DMS114 treated with DMSO at 0.1 percent for 48 hours (cell line): ENCODE results near the gene PIK3R5.
"Not testable (repeated sequence)": the region's sequence is repeated elsewhere in the genome, so short reads cannot be mapped to it uniquely, and the experiment has no call there.

ENCODE experiments used
- DNase-seq: peaks from one replicate; lab custom pipeline; 2025; ENCODE audit not compliant: unreplicated experiment; lab: John Stamatoyannopoulos, UW

The PIK3R5 gene

GRCh38 chr17:8985054-8985701 is 19.7 kb upstream of the PIK3R5 start:
- no peak for DNase-seq

DNA sequence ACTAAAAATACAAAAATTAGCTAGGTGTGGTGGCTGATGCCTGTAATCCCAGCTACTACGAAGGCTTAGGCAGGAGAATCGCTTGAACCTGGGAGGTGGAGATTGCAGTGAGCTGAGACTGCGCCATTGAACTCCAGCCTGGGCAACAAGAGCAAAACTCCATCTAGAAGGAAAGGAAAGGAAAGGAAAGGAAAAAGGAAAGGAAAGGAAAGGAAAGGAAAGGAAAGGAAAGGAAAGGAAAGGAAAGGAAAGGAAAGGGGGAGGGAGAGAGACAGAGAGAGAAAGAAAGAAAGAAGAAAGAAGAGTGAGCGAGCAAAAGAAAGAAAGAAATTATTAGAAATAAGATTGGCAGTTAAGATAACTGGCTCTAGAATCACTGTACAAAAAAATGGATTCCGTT is 18.7 kb upstream of the PIK3R5 start:
- DNase-seq = not testable (repeated sequence)

DNA sequence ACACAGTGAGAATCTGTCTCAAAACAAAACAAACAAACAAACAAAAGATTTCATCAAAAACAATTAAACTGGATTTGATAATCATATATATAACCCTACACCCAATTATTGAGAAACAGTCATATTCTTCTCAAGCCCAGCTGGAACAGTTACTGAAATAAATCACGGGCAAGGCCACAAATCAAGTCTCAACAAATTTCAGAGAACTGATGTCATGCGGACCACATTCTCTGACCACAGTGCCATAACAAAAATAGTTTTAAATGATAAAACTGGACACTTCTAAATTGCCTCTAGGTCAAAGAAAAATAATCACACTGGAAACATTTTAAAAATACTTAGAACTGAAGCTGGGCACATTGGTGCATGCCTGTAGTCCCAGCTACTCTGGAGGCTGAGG is 15.9 kb upstream of the PIK3R5 start:
- DNase-seq = no peak

- no peak for DNase-seq
Measured at GRCh38 chr17:8979715-8980114, 14.2 kb upstream of the PIK3R5 start.

GRCh38 chr17:8976638-8977037 is 11.1 kb upstream of the PIK3R5 start:
- DNase-seq = no peak

- DNase-seq = no peak
Measured at GRCh38 chr17:8975091-8975725, 9.7 kb upstream of the PIK3R5 start.

- no peak for DNase-seq
Measured at GRCh38 chr17:8969901-8970300, 4.4 kb upstream of the PIK3R5 start.

DNA sequence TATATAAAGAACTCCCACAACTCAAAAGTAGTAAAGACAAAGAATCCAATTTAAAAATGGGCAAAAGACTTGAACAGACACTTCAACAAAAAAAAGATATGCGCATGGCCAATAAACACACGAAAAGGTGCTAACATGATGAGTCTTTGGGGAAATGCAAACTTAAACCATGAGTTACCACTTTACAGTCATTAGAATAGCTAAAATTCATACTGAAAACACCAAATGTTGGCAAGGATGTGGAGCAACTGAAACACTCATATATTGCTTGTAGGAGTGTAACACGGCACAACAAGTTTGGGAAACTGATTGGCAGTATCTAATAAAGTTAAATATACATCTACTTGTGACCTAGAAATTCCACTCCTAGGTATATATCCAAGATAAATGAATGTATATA is 3.0 kb upstream of the PIK3R5 start:
- DNase-seq = no peak

- no peak for DNase-seq
Measured at GRCh38 chr17:8967861-8968260, 2.4 kb upstream of the PIK3R5 start.

GRCh38 chr17:8966926-8967325 is 1.4 kb upstream of the PIK3R5 start:
- DNase-seq = no peak

GRCh38 chr17:8964801-8965393 is 610 bp downstream of the PIK3R5 start:
- DNase-seq = no peak

- DNase-seq = no peak
Measured at GRCh38 chr17:8963647-8964258, 1.8 kb downstream of the PIK3R5 start.

DNA sequence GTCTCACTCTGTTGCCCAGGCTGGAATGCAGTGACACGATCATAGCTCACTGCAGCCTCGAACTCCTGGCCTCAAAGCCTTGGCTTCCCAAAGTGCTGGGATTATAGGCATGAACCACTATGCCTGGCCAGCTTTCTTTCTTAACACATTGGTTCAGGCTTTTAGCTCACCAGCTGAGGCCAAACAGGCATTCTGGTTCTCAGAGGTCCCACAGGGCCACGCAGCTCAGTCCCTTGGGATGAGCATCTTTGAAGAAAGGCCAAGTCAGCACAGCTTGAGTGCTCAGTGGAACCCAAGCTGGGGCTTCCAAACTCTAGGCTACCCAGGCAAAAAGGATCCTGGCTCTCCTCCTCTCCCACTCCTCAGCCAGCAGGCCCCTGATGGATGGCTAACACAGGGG is 2.5 kb downstream of the PIK3R5 start:
- no peak for DNase-seq

GRCh38 chr17:8961829-8962228 is 3.7 kb downstream of the PIK3R5 start:
- no peak for DNase-seq

- no peak for DNase-seq
Measured at GRCh38 chr17:8960325-8961140, 5.0 kb downstream of the PIK3R5 start.

- DNase-seq = no peak
Measured at GRCh38 chr17:8959312-8959918, 6.1 kb downstream of the PIK3R5 start.

DNA sequence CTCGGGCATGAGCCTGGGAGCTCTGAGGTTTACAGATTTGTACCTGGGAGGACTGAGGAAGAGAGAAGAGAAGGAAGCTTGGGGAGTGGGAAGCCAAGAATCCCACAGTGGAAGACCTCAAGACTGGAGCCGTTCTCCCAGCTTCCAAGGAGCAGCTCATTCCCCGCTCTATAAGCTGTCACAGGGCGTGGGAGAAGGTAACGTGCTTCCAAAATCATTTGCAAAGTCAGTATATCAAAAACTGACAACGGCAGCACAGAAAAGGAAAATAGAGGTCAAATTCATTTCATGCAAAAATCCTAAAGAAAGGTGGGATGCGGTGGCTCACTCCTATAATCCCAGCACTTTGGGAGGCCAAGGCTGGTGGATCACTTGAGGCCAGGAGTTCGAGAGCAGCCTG is 7.8 kb downstream of the PIK3R5 start:
- no peak for DNase-seq

DNA sequence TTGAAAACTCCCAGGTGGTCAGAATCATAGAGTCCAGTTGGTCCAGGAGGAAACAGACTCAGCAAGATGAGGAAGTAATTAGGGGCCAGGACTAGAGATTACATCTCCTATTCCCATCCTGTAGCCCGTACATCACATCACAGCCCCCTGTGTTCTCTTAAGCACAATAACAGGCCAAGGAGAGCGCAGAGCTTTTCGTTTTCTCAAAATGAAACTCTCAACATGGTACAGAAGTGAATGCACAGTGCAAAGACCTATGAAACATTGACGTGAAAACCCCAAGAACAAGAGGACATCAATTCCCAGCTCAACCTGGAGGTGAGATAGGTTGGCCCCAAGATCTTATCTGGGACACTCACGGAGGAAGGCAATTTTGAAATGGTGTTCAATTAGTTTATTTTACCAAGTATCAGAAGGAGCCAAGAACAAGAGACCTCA is 9.0 kb downstream of the PIK3R5 start:
- DNase-seq = no peak

DNA sequence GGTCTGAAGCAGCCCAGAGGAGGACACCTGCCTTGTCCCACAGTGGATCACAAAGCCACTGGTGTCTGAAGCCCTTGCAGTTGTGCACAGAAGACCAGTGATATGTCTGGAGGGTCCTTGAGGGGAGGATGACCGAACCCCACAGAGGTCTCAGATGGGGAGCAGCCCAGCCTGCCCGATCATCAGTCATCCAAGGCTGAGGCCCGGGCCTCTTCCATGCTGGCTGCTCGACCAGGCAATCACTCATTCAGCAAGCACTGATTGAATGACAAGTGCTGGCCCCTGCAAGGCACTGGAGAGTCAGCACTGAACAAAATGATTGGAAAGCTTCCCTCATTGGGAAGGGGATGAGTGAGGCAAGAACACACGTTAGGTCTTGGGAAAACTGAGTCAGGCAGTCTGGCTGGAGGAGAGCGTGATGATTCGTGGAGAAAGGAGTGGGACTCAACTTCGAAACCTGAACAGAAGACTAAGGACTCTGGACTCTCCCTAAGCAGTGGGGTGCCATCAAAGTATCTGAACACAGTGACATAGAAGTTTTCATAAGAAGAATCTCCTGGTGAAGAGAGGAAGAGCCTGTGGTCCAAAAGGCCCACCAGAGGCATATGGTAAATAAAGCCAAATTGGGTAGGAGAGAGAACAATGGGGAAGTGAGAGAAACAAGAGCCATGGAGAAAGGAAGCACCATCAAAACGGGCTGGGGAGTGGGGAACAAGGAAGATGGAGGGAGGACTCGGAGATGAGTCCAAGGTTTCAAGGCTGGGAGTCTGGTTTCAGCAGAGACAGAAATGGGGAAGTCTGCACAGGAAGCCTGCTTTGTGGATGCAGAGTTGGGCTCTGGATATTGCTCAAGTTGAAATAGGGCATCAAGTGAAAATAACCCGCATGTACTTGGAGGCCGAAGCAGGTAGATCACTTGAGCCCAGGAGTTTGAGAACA is 10.2 kb downstream of the PIK3R5 start:
- no peak for DNase-seq

DNA sequence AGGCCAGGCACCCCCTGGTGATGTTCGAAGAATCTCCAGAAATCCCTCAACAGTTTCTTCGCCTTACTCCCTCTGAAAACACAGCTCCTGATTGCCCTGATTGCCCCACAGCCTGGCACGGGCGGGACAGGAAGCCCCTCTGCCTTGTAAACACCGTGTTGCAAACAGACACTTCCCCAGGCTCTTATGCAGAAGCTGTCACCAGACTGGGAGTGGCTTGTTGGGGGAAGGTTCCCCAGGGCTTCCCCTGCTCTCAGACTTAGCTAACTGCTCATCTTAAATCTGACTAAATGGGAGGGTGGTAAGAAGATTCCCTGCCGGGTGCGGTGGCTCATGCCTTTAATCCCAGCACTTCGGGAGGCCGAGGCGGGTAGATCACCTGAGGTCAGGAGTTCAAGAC is 11.2 kb downstream of the PIK3R5 start:
- DNase-seq = no peak
